ENCODE measurements around the gene THAP3. TPM values are rescaled to one million over a fixed set of nuclear protein-coding genes. Genes with fewer than 3 reads are reported as not detected.

THAP3 gene
- total and polyA plus RNA-seq, 12 donors, result 11.1 to 65.6 (median 36.0) TPM

- Histone ChIP-seq H3K27me3 (no peaks in the 10 kb centered on the region), H3K36me3 (replicated peaks in 1 of 2) (no peaks in the 10 kb centered on the region), H3K27ac (peak within 1 kb of the TSS; percentile 26 to 97 (median 86)), H3K4me3 (peak within 1 kb of the TSS; percentile 26 to 91 (median 72)), H3K4me1 (replicated peaks in 1 of 2) (peaks cover 17 to 31% of the 10 kb centered on the region in 2 donors), H3K9me3 (replicated peaks in 1 of 3) (no peaks in the 10 kb centered on the region)
- intact Hi-C loops (cut with DNase I), result no loop called here
- DNase-seq, result peak; percentile 99 to 100 (median 100)
- TF ChIP-seq CTCF (IDR thresholded peaks at IDR 0.05), result no peak
- TF ChIP-seq POLR2A (IDR thresholded peaks at IDR 0.05), result peak; percentile 75 to 92
- WGBS, 4 donors, result 5 to 37% (median 13%) methylated on average over 16 to 58 of the region's 58 CpGs
Observed at GRCh38 chr1:6579374-6580118, 45.1 kb upstream of the THAP3 start, which contains the start of gene ZBTB48. Gene ZBTB48, plus strand, starts transcription at chr1:6579994. Its CDS starts 616 bp downstream, at chr1:6580610.

GRCh38 chr1:6580119-6580592 is 44.5 kb upstream of the THAP3 start:
- H3K9me3 ChIP-seq (replicated peaks in 1 of 3), result no peaks in the 10 kb centered on the region
- intact Hi-C loops (cut with DNase I), result no loop called here
- H3K4me3 ChIP-seq, result peak overlapping the region; percentile 26 to 91 (median 72)
- TF ChIP-seq CTCF (IDR thresholded peaks at IDR 0.05), result no peak
- TF ChIP-seq POLR2A (IDR thresholded peaks at IDR 0.05), result no peak
- H3K4me1 ChIP-seq (replicated peaks in 1 of 2), result peaks cover 17 to 31% of the 10 kb centered on the region in 2 donors
- H3K27me3 ChIP-seq, result no peaks in the 10 kb centered on the region
- peak overlapping the region; percentile 26 to 97 (median 86) for H3K27ac ChIP-seq
- DNase-seq, result no peak
- 0% methylated on average over 8 to 30 of the region's 30 CpGs for WGBS, 4 donors
- no peaks in the 10 kb centered on the region for H3K36me3 ChIP-seq (replicated peaks in 1 of 2)

GRCh38 chr1:6580593-6581409 is 43.9 kb upstream of the THAP3 start:
- H3K4me1 ChIP-seq (replicated peaks in 1 of 2), result peaks cover 17 to 31% of the 10 kb centered on the region in 2 donors
- no peaks in the 10 kb centered on the region for H3K27me3 ChIP-seq
- no peaks in the 10 kb centered on the region for H3K36me3 ChIP-seq (replicated peaks in 1 of 2)
- peak overlapping the region; percentile 26 to 97 (median 86) for H3K27ac ChIP-seq
- 25 to 66% (median 28%) methylated on average over 3 to 19 of the region's 19 CpGs for WGBS, 4 donors
- H3K9me3 ChIP-seq (replicated peaks in 1 of 3), result no peaks in the 10 kb centered on the region
- intact Hi-C loops (cut with DNase I), result no loop called here
- TF ChIP-seq CTCF (IDR thresholded peaks at IDR 0.05), result no peak
- peak in 1 of 2 donors; percentile 52 for TF ChIP-seq POLR2A (IDR thresholded peaks at IDR 0.05)
- peak overlapping the region in 3 of 4 donors; percentile 53 to 91 (median 91) for H3K4me3 ChIP-seq
- DNase-seq, result peak in 5 of 7 donors; percentile 47 to 80 (median 66)

All from adrenal gland (tissue), 12 donors.